C4-2B (cell line): Measurements from ENCODE around the gene FLRT1.

Source experiments
- ZFX ChIP-seq: fragments of 450-650 bp; IDR thresholded peaks from 2 replicates; pipeline ENCODE4 v1.6.1; 2017
- TF ChIP-seq, protein P1 (sequence below): fragments of 450-650 bp; conservative IDR thresholded peaks from 2 replicates; pipeline ENCODE4 v1.5.1; 2017; ENCODE audit warnings: mild to moderate bottlenecking

DNA sequence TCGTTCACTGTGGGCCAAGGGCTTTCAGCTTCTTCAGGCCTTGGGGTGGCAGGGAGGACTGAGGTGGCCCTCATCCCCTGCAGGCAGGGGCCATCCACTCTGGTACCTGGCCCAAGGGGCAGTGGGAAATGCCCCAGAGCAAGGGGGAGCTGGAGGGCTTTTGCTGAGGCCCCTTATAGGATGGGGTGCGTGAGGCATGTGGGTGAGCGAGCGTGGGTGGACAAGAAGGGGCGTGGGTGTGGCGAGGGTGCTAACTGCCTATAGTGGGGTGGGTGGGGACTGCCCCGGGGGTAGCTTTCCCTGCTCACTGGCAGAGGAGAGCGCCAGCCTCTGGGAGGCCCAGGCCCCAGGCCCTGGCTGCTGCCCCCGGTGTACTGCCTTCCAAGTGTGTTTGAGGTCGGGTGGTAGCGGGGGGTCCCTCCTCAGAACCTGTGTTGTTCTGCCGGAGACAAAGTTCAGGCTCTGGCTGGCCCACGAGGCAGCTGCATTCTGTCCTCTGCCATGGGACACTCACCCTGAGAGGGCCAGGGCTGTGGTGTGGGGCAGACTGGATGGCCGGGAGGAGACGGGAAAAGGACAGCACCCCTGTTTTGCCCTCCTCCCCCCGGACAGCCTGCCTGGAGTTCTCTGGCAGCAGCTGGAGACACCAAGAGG is 3.4 kb downstream of the FLRT1 start:
- TF ChIP-seq, protein P1, sequence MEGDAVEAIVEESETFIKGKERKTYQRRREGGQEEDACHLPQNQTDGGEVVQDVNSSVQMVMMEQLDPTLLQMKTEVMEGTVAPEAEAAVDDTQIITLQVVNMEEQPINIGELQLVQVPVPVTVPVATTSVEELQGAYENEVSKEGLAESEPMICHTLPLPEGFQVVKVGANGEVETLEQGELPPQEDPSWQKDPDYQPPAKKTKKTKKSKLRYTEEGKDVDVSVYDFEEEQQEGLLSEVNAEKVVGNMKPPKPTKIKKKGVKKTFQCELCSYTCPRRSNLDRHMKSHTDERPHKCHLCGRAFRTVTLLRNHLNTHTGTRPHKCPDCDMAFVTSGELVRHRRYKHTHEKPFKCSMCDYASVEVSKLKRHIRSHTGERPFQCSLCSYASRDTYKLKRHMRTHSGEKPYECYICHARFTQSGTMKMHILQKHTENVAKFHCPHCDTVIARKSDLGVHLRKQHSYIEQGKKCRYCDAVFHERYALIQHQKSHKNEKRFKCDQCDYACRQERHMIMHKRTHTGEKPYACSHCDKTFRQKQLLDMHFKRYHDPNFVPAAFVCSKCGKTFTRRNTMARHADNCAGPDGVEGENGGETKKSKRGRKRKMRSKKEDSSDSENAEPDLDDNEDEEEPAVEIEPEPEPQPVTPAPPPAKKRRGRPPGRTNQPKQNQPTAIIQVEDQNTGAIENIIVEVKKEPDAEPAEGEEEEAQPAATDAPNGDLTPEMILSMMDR = no peak
- no peak for TF ChIP-seq ZFX
